ENCODE results near the gene NCAPH2. TPM values are rescaled to one million over a fixed set of nuclear protein-coding genes. Genes with fewer than 3 reads are reported as not detected.

Gene NCAPH2
- total and polyA plus RNA-seq, 2 donors from 2014 or later: 31.4 to 41.5 TPM

- Histone ChIP-seq H3K36me3 (ENCODE audit: control insufficient read depth in 2 of 3, insufficient read depth in 3 of 3, low read length in 3 of 3) (peaks cover 0 to 4% (median 0%) of the 10 kb centered on the region in 3 donors), H3K9me3 (ENCODE audit: control insufficient read depth in 2 of 3, insufficient read depth in 1 of 3, low read length in 3 of 3) (no peaks in the 10 kb centered on the region), H3K4me3 (ENCODE audit: low read length in 3 of 3) (peak within 1 kb of the TSS in 2 of 3 donors; percentile 69 to 75), H3K9ac (ENCODE audit: low read length in 3 of 3) (peak within 1 kb of the TSS in 2 of 3 donors; percentile 16 to 51), H3K27me3 (ENCODE audit: control insufficient read depth, insufficient read depth, low read length) (no peaks in the 10 kb centered on the region), H3K4me1 (ENCODE audit: control insufficient read depth in 2 of 3, insufficient read depth in 2 of 3, low read depth in 1 of 3, low read length in 3 of 3) (peaks cover 0 to 13% (median 0%) of the 10 kb centered on the region in 3 donors), H3K27ac (ENCODE audit: low read depth in 2 of 2, low read length in 2 of 2) (peak within 1 kb of the TSS; percentile 37 to 51)
- no peak for FAIRE-seq
- DNase-seq: peak in 1 of 5 donors; percentile 73
- intact Hi-C loops (cut with DNase I): no loop called here
- TF ChIP-seq, protein P1, sequence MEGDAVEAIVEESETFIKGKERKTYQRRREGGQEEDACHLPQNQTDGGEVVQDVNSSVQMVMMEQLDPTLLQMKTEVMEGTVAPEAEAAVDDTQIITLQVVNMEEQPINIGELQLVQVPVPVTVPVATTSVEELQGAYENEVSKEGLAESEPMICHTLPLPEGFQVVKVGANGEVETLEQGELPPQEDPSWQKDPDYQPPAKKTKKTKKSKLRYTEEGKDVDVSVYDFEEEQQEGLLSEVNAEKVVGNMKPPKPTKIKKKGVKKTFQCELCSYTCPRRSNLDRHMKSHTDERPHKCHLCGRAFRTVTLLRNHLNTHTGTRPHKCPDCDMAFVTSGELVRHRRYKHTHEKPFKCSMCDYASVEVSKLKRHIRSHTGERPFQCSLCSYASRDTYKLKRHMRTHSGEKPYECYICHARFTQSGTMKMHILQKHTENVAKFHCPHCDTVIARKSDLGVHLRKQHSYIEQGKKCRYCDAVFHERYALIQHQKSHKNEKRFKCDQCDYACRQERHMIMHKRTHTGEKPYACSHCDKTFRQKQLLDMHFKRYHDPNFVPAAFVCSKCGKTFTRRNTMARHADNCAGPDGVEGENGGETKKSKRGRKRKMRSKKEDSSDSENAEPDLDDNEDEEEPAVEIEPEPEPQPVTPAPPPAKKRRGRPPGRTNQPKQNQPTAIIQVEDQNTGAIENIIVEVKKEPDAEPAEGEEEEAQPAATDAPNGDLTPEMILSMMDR (IDR thresholded peaks at IDR 0.05; ENCODE audit: borderline replicate concordance, extremely low read depth, insufficient read depth): no peak
Measured at GRCh38 chr22:50486561-50487289, 21.3 kb upstream of the NCAPH2 start, which contains the start of gene MIOX. MIOX (plus strand) TSS chr22:50486859; CDS start chr22:50486898, 39 bp downstream.

- Histone ChIP-seq H3K4me1 (ENCODE audit: control insufficient read depth in 2 of 3, insufficient read depth in 2 of 3, low read depth in 1 of 3, low read length in 3 of 3) (peaks cover 0 to 13% (median 0%) of the 10 kb centered on the region in 3 donors), H3K9ac (ENCODE audit: low read length in 3 of 3) (peak overlapping the region in 1 of 3 donors; percentile 51), H3K4me3 (ENCODE audit: low read length in 3 of 3) (peak overlapping the region in 2 of 3 donors; percentile 69 to 75), H3K36me3 (ENCODE audit: control insufficient read depth in 2 of 3, insufficient read depth in 3 of 3, low read length in 3 of 3) (peaks cover 0 to 4% (median 0%) of the 10 kb centered on the region in 3 donors), H3K27ac (ENCODE audit: low read depth in 2 of 2, low read length in 2 of 2) (peak overlapping the region in 1 of 2 donors; percentile 18), H3K9me3 (ENCODE audit: control insufficient read depth in 2 of 3, insufficient read depth in 1 of 3, low read length in 3 of 3) (no peaks in the 10 kb centered on the region), H3K27me3 (ENCODE audit: control insufficient read depth, insufficient read depth, low read length) (no peaks in the 10 kb centered on the region)
- intact Hi-C loops (cut with DNase I): no loop called here
- FAIRE-seq (no peak), DNase-seq (no peak)
- TF ChIP-seq, protein P1 (IDR thresholded peaks at IDR 0.05; ENCODE audit: borderline replicate concordance, extremely low read depth, insufficient read depth): no peak
Measured at GRCh38 chr22:50487290-50488005, 20.6 kb upstream of the NCAPH2 start.

DNA sequence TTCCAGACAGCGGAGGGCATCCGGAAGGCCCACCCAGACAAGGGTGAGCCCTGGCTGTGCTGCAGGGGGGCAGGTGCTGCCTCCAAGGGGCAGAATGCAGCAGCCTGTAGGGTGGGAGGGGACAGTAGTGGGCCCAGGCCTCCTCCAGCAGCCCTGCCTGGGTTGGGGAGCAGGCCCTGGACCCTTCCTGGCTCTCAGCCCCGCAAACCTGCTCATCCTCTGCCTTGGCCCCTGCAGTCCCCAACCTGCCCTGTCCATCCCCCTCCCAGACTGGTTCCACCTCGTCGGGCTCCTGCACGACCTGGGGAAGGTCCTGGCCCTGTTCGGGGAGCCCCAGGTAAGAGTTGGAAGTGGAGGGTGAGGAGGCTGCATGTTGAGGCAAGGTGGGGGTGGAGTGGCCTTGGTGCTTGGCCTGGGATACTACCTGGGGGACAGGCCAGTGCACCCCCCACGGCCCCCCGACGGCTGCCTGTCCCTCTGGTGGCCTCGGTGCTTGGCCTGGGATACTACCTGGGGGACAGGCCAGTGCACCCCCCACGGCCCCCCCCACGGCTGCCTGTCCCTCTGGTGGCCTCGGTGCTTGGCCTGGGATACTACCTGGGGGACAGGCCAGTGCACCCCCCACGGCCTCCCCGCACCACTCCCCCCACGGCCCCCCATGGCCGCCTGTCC lies 19.9 kb upstream of the NCAPH2 start:
- FAIRE-seq: no peak
- H3K4me1 ChIP-seq (ENCODE audit: control insufficient read depth in 2 of 3, insufficient read depth in 2 of 3, low read depth in 1 of 3, low read length in 3 of 3): peaks cover 0 to 13% (median 0%) of the 10 kb centered on the region in 3 donors

More for the DNA sequence above, 19.9 kb upstream of the NCAPH2 start:
- H3K27ac ChIP-seq (ENCODE audit: low read depth in 2 of 2, low read length in 2 of 2): no peak overlapping the region
- peaks cover 0 to 4% (median 0%) of the 10 kb centered on the region in 3 donors for H3K36me3 ChIP-seq (ENCODE audit: control insufficient read depth in 2 of 3, insufficient read depth in 3 of 3, low read length in 3 of 3)
- peak overlapping the region in 2 of 3 donors; percentile 69 to 75 for H3K4me3 ChIP-seq (ENCODE audit: low read length in 3 of 3)
- intact Hi-C loops (cut with DNase I): no loop called here
- TF ChIP-seq, protein P1 (IDR thresholded peaks at IDR 0.05; ENCODE audit: borderline replicate concordance, extremely low read depth, insufficient read depth): no peak
- DNase-seq: peak in 1 of 5 donors; percentile 60
- no peaks in the 10 kb centered on the region for H3K9me3 ChIP-seq (ENCODE audit: control insufficient read depth in 2 of 3, insufficient read depth in 1 of 3, low read length in 3 of 3)
- no peaks in the 10 kb centered on the region for H3K27me3 ChIP-seq (ENCODE audit: control insufficient read depth, insufficient read depth, low read length)
- peak overlapping the region in 1 of 3 donors; percentile 51 for H3K9ac ChIP-seq (ENCODE audit: low read length in 3 of 3)
